ENCODE results near the gene GFOD1.

DNA sequence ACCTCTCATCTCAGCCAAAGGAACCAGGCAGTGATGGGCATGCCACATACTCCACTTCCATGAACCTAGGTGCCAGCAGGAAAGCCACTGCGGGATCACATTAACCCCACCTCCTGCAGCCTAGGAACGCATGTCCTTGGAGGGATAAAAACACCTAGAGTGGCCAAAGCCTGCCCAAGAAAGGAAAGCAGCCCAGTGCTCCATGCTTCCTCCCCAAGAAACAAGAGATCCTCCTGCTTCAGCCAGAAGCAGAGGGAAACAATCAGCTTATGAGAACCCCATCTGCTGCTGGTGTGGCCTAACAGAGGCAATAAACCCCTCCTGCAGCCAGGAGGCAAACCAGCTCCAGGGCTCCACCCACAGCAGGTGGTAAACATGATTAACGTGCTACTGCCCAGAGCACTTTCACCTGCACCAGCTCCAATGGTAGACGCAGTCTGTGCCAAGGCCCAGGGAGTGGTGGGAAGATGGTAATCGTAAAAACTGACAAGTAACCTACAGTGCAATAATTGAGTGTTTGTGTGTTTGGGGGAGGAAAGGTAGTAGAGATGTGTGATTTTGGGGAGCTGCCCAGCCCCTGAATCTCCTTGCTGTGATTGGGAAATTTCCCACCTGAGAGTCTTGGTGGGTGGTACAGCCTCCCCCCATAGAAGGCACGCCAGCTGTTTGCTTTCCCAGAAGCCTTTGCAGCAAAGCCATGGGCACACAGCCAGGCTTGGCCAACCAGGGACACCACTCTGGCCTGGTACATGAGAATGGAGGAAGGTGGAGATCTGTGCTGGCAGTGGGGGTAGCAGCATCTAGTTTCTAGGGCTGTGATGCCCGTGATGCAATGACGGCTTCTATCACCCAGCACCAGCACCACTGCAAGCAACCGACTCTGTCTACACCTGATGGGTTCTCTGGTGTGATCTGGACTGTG lies 108.5 kb downstream of the GFOD1 start:
- no peak for TF ChIP-seq POLR2A (IDR thresholded peaks at IDR 0.05)
- TF ChIP-seq, protein P1, sequence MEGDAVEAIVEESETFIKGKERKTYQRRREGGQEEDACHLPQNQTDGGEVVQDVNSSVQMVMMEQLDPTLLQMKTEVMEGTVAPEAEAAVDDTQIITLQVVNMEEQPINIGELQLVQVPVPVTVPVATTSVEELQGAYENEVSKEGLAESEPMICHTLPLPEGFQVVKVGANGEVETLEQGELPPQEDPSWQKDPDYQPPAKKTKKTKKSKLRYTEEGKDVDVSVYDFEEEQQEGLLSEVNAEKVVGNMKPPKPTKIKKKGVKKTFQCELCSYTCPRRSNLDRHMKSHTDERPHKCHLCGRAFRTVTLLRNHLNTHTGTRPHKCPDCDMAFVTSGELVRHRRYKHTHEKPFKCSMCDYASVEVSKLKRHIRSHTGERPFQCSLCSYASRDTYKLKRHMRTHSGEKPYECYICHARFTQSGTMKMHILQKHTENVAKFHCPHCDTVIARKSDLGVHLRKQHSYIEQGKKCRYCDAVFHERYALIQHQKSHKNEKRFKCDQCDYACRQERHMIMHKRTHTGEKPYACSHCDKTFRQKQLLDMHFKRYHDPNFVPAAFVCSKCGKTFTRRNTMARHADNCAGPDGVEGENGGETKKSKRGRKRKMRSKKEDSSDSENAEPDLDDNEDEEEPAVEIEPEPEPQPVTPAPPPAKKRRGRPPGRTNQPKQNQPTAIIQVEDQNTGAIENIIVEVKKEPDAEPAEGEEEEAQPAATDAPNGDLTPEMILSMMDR (IDR thresholded peaks at IDR 0.05), result no peak

All from heart left ventricle (tissue), 13 donors.